Dermis microvascular lymphatic vessel endothelial cell (primary cell): Measurements from ENCODE around the gene FNTB. TPM values are rescaled to one million over a fixed set of nuclear protein-coding genes. Genes with fewer than 3 reads are reported as not detected.
"Not testable (repeated sequence)": the region's sequence is repeated elsewhere in the genome, so short reads cannot be mapped to it uniquely, and the experiment has no call there.

Experiments used
- DNase-seq, 2 donors: peaks; one replicate each; pipeline versions ENCODE4 v3.0.0 to v3.0.0-alpha.2; 2010; ENCODE audit warnings: low read depth in 2 of 2
- total RNA-seq: library from RNA; depleted of rRNA; stranded (reverse); fragments of >200 nt; gene quantifications from 2 replicates; pipeline ENCODE4 v1.2.1, GENCODE V29; 2014

Gene FNTB
- total RNA-seq, 1 donor from 2014 or later, result 6.8 TPM

- no peak for DNase-seq
These were observed 98.1 kb downstream of the FNTB start for GRCh38 chr14:65084554-65085505.

- not testable (repeated sequence) for DNase-seq
These were observed 100.0 kb downstream of the FNTB start for GRCh38 chr14:65086686-65087085.

GRCh38 chr14:65087835-65088234 lies 101.1 kb downstream of the FNTB start:
- DNase-seq, result not testable (repeated sequence)

GRCh38 chr14:65092349-65092748 lies 105.7 kb downstream of the FNTB start:
- no peak for DNase-seq

GRCh38 chr14:65095633-65096205 lies 109.0 kb downstream of the FNTB start:
- DNase-seq, result peak in 1 of 2 donors; percentile 14

GRCh38 chr14:65096323-65097089 lies 109.8 kb downstream of the FNTB start:
- DNase-seq, result no peak

GRCh38 chr14:65098586-65098985 lies 111.9 kb downstream of the FNTB start:
- DNase-seq, result peak; percentile 51 to 55

GRCh38 chr14:65100922-65101541 lies 114.3 kb downstream of the FNTB start:
- DNase-seq, result peak in 1 of 2 donors; percentile 36

GRCh38 chr14:65101631-65102440 lies 115.1 kb downstream of the FNTB start:
- DNase-seq, result peak in 1 of 2 donors; percentile 38

GRCh38 chr14:65102441-65103149 lies 115.9 kb downstream of the FNTB start, which contains the start of gene MAX:
Gene MAX, minus strand, starts transcription at chr14:65102517. Its CDS starts 178 bp downstream, at chr14:65102339.
- peak; percentile 96 to 99 for DNase-seq

GRCh38 chr14:65103150-65103760 lies 116.6 kb downstream of the FNTB start:
- peak in 1 of 2 donors; percentile 32 for DNase-seq

GRCh38 chr14:65104791-65105190 lies 118.1 kb downstream of the FNTB start:
- DNase-seq, result no peak

GRCh38 chr14:65106316-65106715 lies 119.6 kb downstream of the FNTB start:
- no peak for DNase-seq

GRCh38 chr14:65106736-65107135 lies 120.0 kb downstream of the FNTB start:
- no peak for DNase-seq

- no peak for DNase-seq
These were observed 120.5 kb downstream of the FNTB start for GRCh38 chr14:65107200-65107599.

- no peak for DNase-seq
These were observed 122.7 kb downstream of the FNTB start for GRCh38 chr14:65109357-65109756.

- DNase-seq, result no peak
These were observed 123.8 kb downstream of the FNTB start for GRCh38 chr14:65110525-65110924.
